Measurements from ENCODE around the gene CENPK. TPM values are rescaled to one million over a fixed set of nuclear protein-coding genes. Genes with fewer than 3 reads are reported as not detected.

Gene CENPK
- total RNA-seq, 1 experiment from 2014 or later = 45.6 TPM

DNA sequence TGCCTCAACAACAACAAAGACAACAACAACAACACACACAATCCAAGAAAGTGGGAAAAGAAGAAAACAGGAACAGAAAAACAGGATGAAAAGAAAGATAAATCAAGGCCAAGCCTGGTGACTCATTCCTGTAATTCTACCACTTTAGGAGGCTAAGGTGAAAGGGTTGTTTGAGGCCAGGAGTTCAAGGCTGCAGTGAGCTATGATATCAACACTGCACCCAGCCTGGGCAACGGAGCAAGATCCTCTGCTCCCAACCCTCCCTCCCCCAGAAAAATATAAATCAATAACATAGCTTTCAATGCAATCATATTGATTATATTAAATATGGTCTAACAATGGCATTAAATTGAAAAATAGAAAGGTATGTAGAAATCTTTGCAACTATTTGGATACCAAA is 32.1 kb downstream of the CENPK start:
- ChIA-PET POLR2A (ENCODE audit: unreplicated experiment) (no interaction called here), CTCF (no interaction called here)
- intact Hi-C loops (cut with micrococcal nuclease; ENCODE audit: unreplicated experiment) = no loop called here
- Histone ChIP-seq H3K4me1 (replicated peaks; ENCODE audit: insufficient read depth) (no peaks in the 10 kb centered on the region), H4K20me1 (ENCODE audit: insufficient read depth) (no peaks in the 10 kb centered on the region), H3K36me3 (ENCODE audit: low read depth) (no peaks in the 10 kb centered on the region), H3K27ac (no peak overlapping the region), H2AFZ (no peak overlapping the region), H3K9me2 (ENCODE audit: insufficient read depth) (no peaks in the 10 kb centered on the region), H3K27me3 (ENCODE audit: insufficient read depth, low read depth) (no peaks in the 10 kb centered on the region), H3K4me2 (no peak overlapping the region), H3K9me3 (ENCODE audit: insufficient read depth, low read depth) (no peaks in the 10 kb centered on the region), H3K79me2 (ENCODE audit: low read depth) (no peaks in the 10 kb centered on the region), H3K4me3 (no peak overlapping the region), H3F3A (ENCODE audit: insufficient read depth, low read depth) (no peaks in the 10 kb centered on the region)
- TF ChIP-seq, protein P1, sequence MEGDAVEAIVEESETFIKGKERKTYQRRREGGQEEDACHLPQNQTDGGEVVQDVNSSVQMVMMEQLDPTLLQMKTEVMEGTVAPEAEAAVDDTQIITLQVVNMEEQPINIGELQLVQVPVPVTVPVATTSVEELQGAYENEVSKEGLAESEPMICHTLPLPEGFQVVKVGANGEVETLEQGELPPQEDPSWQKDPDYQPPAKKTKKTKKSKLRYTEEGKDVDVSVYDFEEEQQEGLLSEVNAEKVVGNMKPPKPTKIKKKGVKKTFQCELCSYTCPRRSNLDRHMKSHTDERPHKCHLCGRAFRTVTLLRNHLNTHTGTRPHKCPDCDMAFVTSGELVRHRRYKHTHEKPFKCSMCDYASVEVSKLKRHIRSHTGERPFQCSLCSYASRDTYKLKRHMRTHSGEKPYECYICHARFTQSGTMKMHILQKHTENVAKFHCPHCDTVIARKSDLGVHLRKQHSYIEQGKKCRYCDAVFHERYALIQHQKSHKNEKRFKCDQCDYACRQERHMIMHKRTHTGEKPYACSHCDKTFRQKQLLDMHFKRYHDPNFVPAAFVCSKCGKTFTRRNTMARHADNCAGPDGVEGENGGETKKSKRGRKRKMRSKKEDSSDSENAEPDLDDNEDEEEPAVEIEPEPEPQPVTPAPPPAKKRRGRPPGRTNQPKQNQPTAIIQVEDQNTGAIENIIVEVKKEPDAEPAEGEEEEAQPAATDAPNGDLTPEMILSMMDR (conservative IDR thresholded peaks at IDR 0.05) = no peak
- no peak for TF ChIP-seq EZH2 (IDR thresholded peaks at IDR 0.05; ENCODE audit: low read depth)
- no TSS peak for BruUV-seq (replicated peaks)
- no peak for DNase-seq

DNA sequence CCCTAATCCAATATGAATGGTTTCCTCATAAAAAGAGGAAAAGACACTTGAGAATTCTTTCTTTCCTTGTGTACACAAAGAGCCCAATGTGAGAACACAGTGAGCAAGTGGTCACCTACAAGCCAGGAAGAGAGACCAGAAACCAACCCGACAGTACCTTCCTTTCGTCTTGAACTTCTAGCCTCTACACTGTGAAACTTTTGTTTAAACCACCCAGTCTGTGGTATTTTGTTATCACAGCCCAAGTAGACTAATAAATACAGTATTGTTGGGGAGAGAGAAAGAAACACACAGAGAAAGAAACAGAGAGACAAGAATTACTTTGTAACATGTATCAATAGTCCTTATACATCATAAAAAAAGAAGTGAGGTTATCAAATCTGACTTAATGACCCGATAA is 37.2 kb downstream of the CENPK start:
- no TSS peak for BruUV-seq (replicated peaks)
- no peak for DNase-seq
- Histone ChIP-seq H3F3A (ENCODE audit: insufficient read depth, low read depth) (no peaks in the 10 kb centered on the region), H3K4me2 (no peak overlapping the region), H3K9me3 (ENCODE audit: insufficient read depth, low read depth) (no peaks in the 10 kb centered on the region), H2AFZ (no peak overlapping the region), H3K27me3 (ENCODE audit: insufficient read depth, low read depth) (no peaks in the 10 kb centered on the region), H4K20me1 (ENCODE audit: insufficient read depth) (no peaks in the 10 kb centered on the region), H3K9me2 (ENCODE audit: insufficient read depth) (no peaks in the 10 kb centered on the region), H3K4me3 (no peak overlapping the region), H3K79me2 (ENCODE audit: low read depth) (no peaks in the 10 kb centered on the region), H3K36me3 (ENCODE audit: low read depth) (no peaks in the 10 kb centered on the region), H3K4me1 (replicated peaks; ENCODE audit: insufficient read depth) (no peaks in the 10 kb centered on the region), H3K27ac (no peak overlapping the region)
- TF ChIP-seq, protein P1 (conservative IDR thresholded peaks at IDR 0.05) = no peak
- TF ChIP-seq EZH2 (IDR thresholded peaks at IDR 0.05; ENCODE audit: low read depth) = no peak
- intact Hi-C loops (cut with micrococcal nuclease; ENCODE audit: unreplicated experiment) = no loop called here
- POLR2A ChIA-PET (ENCODE audit: unreplicated experiment) = no interaction called here
- CTCF ChIA-PET = no interaction called here

DNA sequence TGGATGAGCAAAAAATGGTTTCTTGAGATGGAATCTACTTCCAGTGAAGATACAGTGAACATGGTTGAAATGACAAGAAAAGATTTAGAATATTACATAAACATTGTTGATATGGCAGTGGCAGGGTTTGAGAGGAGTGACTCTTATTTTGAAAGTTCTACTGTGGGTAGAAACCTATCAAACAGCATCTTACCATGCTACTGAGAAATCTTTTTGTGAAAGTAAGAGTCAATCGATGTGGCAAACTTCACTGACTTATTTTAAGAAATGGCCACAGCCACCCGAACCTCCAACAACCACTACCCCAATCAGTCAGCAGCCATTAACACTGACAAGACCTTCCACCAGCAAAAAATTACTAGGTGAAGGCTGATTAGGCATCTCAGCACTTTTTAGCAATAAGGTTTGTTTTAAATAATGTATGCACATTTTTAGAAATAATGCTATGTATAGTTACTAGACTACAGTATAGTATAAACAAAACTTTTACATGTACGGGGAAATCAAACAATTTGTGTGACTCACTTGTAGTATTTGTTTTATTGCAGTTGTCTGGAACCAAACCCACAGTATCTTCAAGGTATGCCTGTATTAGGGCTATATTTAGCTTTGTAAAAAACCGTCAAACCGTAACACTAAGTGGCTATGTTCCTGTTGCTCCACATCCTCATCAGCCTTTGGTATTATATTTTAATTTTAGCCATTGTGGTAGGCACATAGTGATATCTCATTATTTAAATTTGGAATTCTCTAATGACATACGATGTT is 50.6 kb downstream of the CENPK start:
- H3K4me2 ChIP-seq = no peak overlapping the region

More for the DNA sequence above, 50.6 kb downstream of the CENPK start:
- no TSS peak for BruUV-seq (replicated peaks)
- Histone ChIP-seq H3K9me3 (ENCODE audit: insufficient read depth, low read depth) (no peaks in the 10 kb centered on the region), H3K79me2 (ENCODE audit: low read depth) (no peaks in the 10 kb centered on the region), H3K4me1 (replicated peaks; ENCODE audit: insufficient read depth) (no peaks in the 10 kb centered on the region), H3K27me3 (ENCODE audit: insufficient read depth, low read depth) (no peaks in the 10 kb centered on the region), H3K36me3 (ENCODE audit: low read depth) (0 out of 2 replicates have a peak, but pooled peaks cover 1% of the 10 kb centered on the region), H3F3A (ENCODE audit: insufficient read depth, low read depth) (no peaks in the 10 kb centered on the region), H3K4me3 (no peak overlapping the region), H3K9me2 (ENCODE audit: insufficient read depth) (no peaks in the 10 kb centered on the region), H4K20me1 (ENCODE audit: insufficient read depth) (no peaks in the 10 kb centered on the region), H2AFZ (no peak overlapping the region), H3K27ac (no peak overlapping the region)
- intact Hi-C loops (cut with micrococcal nuclease; ENCODE audit: unreplicated experiment) = no loop called here
- no peak for DNase-seq
- ChIA-PET POLR2A (ENCODE audit: unreplicated experiment) (no interaction called here), CTCF (no interaction called here)
- TF ChIP-seq, protein P1 (conservative IDR thresholded peaks at IDR 0.05) = no peak
- TF ChIP-seq EZH2 (IDR thresholded peaks at IDR 0.05; ENCODE audit: low read depth) = no peak
